NAMALWA (cell line): ENCODE measurements around the gene UNC93A.
A peak's percentile ranks its signal among the peaks of the same experiment; 100 is the strongest.
"Not testable (repeated sequence)": the region's sequence is repeated elsewhere in the genome, so short reads cannot be mapped to it uniquely, and the experiment has no call there.

ENCODE experiments used
- DNase-seq: peaks from one replicate; pipeline ENCODE4 v3.0.0-alpha.2; 2015; ENCODE audit warnings: low spot score

Gene UNC93A

DNA sequence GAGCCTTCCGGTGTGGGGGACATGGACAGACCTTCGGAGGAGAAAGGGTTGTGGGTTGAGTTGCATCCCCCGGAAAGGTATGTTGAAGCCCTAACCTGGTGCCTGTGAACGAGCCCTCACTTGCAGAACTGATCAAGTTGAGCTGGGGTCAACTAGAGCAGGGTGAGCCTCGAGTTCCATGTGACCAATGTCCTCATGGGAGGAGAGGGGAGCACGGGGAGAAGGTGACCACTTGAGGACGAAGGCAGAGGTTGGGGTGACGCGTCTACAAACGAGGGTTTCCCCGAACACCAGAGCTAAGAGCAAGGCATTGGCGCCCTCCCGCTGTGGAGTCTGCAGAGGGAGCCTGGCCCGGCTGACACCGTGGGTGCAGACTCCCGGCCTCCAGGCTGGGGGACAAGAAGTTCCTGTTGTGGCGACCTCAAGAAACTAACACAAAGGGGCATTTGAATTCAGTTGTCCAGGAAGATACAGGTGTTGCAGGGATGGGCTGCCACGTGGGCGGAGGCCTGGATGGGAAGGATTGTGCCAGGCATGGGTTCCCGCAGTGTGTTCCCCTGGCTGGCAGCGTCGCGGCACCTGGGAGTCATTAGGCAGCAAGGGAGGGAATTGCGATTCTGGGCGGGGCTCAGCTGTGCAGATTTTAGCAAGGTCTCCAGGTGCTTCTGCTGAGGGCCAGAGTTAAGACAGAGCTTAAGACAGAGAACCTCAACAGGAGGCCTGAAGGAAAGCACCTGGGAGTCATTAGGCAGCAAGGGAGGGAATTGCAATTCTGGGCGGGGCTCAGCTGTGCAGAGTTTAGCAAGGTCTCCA, 20.4 kb upstream of the UNC93A start:
- no peak for DNase-seq

DNA sequence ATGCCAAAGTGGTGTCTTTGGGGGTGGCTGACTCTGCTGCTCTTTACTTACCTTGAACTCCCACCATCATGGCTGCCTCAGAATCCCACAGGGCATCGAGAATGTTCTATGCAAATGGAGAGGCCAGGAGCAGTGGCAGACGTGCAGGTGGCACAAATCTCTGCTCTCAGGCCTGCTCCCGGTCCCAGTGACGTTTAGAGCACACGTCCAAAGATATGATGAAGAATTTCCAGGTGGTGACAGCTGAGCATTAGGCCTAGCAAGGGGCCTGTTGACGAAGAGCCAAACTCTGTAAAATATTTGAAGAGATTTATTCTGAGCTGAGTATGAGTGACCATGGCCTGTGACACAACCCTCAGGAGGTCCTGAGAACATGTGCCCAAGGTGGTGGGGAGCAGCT, 19.0 kb upstream of the UNC93A start:
- no peak for DNase-seq

DNA sequence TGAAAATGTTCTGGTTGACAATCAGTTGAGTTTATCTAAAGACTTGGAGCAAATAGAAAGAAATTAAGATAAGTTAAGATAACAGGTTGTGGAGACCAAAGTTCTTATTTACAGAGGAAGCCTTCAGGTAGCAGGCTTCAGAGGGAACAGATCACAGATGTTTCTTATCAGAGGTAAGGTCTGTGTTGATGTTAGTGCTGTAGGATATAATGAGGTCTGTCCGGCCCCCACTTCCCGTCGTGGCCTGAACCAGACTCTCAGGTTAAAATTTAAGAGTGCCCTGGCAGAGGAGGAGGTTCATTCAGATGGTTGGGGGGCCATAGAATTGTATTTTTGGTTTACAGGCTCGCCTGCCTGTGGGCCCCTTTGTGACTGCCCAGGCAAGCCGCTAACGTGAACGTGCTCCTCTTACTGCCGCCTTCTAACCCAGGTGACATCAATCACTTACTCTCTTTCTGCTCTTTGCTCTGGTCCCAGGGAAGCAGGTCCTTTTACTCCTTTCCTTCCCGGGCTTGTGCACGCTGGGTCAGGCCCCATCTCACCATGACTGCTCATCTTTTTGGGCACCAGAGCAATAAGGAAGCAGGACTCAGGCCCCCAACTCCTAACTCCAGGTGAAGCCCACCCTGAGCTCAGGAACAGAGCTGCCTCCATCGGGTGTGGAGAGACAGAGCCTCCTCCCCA, 18.3 kb upstream of the UNC93A start:
- no peak for DNase-seq

DNA sequence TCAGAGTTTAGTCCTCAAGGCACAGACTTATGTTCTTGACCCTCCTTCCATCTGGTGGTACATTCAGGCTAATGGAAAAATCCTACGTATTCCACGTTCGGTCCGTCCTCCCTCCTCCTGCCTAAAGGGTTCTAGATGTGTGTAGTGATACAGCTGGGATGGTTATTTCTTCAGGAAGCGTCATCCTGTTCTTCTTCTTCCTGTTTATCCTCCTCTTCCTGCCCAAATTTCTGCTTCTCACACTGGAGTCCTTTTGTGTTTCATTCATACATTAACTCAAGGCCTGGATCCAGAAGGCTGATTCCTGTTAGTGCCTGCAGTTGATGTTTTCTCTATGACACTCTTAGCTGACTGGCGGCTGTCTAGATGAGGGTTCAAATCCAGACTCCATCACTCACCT, 16.8 kb upstream of the UNC93A start:
- DNase-seq = no peak

DNA sequence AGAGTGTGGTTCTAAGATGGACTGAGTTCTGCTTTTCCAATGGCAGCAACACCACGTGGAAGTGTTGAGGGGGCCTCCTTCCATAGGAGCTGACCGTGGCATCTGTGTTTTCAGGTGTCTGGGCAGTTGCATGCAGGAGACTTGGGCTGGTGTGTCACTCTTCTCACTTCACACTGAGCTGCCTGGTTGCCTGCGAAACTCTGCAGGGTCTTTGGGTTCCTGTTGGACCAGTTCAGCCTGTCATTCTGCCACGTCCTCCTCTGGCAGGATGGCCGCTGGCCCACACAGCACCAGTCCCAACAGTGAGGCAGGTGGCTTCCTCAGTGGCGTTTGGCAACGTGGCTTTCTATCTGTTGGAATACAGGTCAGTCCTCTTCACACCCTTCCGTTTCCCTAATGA, 16.1 kb upstream of the UNC93A start:
- DNase-seq = no peak

DNA sequence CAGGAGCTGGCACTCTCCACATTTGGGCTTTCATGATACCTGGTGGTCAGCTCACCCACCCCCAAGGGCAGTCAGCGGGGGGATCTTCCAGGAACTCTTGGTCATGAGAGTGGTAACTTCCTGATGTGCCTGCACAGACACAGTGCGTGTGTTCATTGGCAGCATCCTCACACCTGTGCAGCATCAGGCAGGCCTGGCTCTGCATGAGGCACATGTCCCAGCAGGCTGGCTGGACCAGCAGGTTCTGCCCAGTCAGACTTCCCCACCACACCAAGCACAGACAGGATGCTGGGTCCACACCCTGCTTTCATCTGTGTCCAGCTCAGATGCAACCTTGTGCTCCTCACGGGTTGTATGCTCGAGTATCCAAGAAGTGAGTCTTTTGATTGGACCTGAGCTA, 15.7 kb upstream of the UNC93A start:
- no peak for DNase-seq

DNA sequence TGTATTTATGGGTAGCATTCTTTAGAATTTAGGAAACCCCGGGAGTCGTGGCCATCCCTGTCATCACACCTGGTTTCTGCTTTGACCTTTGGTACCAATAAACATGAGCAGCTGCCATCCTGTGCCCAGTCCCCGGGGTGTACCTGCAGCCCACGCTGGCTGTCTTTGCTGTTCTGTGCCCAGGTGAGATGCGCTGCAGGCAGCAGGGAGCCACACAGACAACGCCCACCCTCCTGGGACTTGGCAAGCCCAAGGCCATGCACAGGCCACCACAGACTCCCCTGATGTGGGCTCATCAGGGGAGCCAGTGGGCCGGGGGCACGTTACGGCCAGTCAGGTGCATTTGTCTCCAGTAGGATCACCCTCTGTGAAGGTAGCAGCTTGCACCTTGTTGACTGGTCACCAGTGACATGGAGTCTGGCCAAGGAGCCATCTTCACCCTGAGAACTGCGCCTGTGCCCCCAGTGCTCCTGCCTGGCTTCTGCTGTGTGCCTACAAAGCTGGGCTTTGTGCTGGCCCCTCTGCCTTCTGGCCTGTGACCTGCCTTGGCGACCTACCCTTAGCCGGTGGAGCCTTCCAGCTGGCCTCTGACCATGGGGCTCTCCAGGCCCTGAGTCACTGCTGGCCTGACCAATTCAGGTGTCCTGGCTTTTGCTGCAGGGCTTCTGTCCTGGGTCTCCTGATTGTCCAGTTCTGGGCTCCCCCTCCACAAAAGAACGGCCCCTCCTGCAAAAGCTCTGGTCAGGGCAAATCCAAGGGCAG, 14.2 kb upstream of the UNC93A start:
- no peak for DNase-seq

DNA sequence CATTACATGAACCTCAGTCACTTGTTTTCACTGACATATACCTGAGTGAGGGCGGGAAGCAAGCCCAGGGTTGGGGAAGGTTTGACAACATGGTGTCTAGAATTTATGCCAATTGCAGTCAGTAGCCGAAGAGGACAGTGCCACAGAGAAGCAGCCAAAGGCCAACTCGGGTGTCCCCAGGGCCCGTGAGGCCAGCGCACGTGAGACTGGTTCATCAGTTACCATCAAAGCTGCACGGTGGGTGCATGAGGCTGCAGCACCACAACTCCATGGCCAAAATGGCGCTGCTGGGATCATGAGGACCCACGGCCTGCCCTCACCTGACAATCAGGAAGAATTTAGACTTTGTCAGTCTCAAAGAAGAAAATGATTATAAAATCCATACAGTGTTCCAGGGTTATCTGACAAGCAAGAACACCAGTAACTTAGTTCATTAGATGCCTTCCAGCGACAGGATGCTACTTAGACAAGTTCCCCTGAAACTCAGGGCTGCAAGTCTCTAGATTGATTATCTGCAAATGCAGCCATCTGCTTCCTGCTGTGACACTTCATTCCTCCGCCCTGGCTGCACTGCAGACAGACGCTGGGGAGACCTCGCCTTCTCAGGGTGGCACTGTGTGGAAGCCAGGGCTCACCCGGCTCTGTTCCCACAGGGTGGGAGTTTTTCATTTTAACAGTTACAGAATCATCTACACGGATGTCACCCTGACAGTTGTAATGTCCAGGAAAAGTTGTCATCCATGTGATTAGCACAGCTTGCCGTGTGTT, 12.8 kb upstream of the UNC93A start:
- DNase-seq = not testable (repeated sequence)

DNA sequence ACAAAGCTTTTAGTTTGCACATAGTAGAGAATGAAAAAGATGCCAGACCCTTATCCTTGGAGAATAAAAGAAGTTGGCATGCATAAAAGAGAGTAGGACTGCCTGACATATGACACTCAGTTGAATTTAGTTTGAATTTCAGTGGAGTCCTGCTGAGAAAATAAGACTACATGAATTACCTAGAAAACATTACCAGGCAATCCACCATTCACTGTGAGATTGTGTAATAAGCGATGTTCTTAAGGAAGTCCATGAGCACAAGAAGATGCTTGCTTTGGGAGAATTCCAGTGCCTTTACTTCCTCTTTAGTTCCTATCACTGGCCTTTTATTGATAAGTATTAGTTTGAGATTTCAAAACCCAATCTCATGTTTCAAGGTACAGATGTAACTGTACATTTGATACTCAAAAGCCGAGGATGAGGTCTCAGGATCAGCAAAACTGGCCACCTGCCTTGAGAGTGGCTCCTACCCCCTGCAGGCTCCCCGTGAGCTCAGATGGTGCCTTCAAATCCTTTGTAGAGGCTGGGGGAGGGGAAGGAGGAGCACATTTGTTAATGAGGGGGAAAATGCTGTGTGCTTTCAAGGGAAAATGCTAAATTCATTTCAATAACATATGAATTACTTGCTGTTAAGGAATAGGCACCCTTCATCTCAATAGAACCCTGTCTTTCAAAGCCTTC, 11.2 kb upstream of the UNC93A start:
- no peak for DNase-seq

DNA sequence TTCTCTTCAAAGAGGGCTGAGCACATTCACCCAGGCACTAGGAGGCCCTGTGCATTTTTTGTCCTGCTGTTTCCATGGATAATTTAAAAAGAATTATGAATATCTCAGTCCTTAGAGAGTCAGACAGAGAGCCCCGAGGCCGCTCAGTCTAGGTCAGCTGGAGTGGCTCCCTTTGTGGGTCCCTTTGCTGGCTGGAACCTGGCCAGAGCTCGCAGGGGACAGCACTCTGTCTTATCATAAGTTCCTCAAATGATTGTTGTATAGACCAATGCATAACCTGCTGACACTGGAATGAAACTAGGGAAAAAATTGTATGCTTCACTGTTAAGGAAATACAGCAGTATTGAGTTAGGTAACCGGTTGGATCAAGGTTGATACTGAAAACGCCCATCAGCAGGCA, 10.6 kb upstream of the UNC93A start:
- not testable (repeated sequence) for DNase-seq

DNA sequence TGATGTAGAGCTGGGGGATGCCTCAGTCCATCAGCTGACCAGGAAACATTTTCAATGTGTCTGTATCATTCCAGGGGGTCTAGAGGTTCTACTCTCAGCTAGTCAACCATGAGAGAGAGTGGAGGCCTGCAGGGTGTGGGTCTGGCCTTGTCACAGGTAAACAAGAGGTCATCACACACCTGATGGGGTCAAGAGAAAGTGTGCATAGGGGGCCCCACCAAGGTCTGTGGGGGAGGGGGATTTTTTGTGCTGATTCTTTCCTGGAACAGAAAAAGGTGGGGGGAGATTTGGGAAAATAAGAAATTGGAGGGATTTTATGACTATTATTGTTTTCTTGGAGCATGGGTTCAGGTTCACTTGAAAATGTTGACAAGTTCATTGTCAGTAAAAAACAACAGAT, 8.9 kb upstream of the UNC93A start:
- no peak for DNase-seq

DNA sequence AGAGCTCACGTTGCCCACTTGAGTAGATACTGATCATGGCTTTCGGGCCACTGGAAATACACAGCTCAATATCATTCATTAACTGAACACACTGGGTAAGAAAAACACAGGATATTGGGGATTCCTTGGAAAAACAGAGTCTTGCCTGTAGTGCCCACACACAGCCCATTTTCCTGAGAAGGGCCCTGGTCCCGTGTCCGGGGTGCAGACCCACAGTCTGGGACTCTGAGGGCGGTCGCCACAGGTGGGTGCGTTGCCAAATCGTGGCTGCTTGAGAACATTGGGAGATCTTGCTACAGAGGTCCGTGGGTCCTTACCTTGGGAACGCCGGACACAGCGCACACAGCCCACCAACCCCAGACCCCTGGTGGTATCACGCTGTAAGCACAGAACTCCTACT, 6.5 kb upstream of the UNC93A start:
- not testable (repeated sequence) for DNase-seq

DNA sequence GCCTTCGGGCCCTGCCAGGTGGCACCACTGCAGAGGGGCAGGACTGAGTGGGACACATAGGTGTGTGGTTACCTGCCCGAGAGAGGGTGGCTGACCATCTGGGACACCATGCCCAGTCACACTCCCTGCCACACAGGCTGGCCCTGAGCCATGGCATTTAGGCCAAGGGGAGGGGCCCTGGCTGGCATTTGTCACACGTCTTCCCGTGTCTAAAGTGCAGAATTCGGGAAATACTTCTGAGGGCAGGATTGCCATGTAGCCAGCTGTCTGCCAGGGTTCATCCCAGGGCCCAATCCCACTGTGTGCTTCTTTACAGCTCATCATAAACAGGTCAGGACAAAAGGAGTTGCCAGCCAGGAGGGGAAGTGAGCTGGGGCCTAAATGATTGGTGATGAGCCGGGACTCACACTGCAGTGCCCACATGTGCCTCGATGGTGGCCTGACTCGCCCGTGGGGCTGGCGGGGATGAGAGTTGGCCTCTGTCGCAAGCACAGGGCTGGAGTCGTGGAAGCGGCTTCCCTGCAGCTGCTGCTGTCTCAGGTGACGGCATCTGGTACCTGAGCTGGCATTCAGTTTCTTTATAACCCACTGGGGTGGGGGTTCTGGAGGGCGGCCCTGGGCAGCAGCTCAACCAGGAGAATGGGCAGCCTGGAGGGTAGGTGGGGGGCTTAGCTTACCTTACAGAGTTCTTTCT, 5.9 kb upstream of the UNC93A start:
- DNase-seq = no peak

DNA sequence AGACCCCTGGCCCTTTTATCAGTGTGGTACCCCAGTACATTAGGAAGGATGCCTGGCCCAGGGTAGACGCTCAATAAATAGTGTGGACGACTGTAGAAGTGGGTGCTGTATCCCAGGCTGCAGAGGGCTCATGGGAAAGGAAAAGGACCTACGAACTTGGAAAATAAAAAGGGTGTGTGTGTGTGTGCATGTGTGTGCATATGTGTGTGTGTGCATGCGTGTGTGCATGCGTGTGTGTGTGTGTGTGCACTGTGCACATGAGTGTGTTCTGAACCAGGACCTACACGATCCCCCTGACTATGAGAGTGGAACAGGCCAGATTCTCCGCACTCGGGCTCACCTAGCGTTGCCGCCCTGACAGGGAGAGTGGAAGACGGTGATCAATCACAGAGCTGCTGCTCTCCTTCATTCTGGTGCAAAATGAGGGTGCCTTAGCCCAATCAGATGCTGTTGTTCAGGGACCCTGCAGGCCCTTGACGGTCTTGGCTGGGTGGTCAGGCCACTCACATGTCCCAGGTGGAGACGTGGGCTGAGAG, 3.5 kb upstream of the UNC93A start:
- DNase-seq = no peak

DNA sequence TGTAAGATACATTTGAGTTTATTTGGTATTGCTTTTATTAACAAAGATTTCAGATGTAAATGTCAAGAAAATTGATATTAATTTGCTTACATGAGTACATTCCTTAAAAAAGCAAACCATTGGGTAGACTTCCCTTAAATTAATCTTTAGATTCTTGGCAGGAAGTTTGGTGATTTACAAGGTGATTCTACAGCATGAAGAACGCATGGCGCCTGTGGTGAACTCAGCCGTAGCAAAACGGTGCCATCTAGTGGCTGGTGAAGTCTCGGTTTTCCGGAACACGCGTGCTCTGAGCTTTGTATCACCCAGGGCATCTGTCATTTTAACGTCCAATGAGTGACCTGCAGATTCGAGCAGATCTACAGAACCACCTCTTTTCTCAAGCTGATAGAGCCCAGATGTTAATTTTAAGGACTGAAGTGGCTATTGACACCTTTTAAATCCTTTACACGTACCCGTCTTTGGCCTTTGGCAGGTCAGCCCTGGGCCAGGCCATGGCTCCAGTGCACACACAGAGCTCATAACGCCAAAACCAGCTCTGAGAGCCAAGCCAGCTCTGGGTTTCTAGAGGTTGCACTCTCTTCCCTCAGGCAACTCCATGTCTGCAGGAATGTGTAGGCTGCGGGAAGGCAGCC, 2.4 kb upstream of the UNC93A start:
- peak; percentile 49 for DNase-seq

DNA sequence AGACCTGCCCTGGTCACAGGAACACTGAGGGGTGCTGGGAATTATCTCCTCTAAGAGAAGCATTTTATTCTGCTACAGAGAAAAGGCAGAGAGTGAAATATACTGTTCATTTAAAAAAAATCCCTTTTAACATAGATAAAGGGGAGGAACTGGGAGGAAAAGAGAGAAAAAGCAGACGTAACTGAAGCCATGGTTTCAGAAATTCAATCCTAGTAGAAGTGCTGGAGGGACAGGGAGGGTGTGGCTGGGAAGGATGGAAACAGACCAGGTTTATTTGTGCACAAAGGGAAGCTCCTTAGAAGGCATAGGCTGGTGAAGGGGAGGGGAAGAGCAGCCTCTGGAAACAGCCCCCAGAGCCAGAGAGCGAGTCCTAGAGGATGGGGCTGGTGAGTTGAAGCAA, 1.8 kb upstream of the UNC93A start:
- not testable (repeated sequence) for DNase-seq

DNA sequence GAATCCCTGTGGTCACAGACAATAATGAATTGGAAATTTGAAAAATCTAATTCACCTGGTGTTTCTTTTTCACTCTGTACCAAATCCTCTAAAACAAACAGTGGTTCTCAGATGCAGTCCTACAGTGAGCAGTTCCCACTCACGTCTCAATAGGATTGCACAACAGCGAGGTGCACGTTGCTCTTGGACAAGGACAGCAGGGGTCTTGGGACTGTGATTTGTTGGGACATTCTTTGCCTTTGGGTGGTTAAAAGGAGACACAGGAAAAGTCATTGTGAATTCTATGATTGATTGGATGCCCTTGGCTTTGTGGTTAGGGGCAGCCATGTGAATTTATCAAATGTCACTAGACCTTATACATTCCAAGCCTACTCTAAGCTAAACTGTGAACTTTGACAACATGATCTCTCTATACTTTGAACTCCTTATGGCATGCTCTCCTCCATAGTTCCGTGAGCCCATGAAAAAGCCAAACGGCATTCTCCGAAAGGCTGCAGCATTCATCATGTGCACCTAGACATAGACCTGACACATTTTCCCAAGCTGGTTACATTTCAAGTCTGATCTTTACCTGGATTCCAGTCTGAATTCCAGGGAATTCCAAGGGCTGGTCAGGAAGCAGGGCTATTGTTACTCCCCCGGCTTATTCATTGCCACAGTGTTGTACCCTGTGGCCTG, 647 bp downstream of the UNC93A start:
- DNase-seq = no peak

DNA sequence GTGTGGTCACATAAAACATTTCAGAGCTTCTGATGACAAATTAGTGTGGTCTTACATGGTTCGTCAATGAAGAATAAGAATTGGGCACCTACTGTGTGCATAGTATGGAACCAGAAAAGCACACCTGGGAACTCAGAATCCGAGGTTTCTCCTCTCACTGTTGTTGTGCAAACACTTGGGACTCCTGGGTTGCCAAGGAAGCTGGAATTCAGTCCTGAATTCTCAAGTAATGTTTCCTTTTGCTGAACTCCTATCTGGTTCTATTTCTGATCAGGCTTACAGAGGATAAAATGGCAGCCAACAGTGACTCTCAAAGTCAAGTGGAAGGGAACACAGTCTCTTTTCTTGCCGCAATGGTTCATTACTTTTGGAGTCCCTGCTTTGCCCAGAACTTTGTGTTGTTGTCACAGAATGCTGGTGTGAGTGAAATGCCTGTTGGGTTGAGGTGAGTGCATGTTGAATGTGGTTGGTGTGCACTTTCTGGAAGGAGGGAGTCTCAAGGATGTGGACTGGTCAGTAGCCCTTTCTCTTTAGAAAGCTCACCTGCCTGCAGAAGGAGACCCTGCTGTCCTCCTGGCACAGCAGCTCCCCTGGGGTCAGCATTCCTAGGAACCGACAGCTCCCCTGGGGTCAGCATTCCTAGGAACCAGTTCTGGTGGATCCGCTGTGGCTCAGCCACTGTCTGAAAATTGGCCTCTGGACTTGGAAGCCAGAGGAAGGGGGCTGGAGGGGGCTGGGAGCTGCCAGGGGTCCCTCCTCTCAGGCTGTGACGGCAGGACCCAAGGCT, 1.4 kb downstream of the UNC93A start:
- DNase-seq = no peak

DNA sequence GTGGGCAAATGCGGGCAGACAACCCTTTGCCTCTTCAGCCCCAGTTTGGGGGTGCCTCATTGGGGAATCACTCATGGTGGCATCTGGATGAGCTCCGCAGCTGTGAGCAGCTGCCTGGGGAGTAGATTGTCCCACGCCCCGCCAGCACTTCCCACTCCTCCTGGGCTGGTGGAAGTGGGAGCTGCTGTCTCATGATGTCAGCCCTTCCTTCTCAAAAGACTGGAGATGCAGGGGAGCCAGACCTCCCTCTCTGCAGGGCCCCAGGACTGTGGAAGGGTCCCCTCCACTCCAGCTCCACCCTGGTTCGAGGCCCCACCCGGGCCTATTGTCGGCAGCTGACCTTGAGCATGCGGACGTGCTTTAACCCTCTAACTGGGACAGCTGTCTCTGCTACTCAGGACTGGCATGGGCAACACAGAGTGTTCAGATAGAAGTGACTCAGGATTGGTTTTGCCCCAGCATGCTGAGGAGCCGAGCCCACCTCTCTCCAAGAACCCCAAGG, 2.0 kb downstream of the UNC93A start:
- no peak for DNase-seq
